HepG2 (cell line): ENCODE data around the gene ASTN2. TPM values are rescaled to one million over a fixed set of nuclear protein-coding genes. Genes with fewer than 3 reads are reported as not detected.

Source experiments
- ATAC-seq: fragments of 200-7000 bp; cut with Tn5 transposase; 3 replicates; pipeline ENCODE4 v1.9.1; 2020; ENCODE audit warnings: mild to moderate bottlenecking, moderate library complexity
- BruUV-seq: library from RNA; stranded (reverse); fragments of 400-500 nt; replicated peaks from 2 replicates; lab custom pipeline; 2021; lab: Mats Ljungman, UMichigan
- CTCF ChIA-PET: fragments of 300-600 bp; formaldehyde crosslinking; extraction: SDS; loops from one replicate; lab custom pipeline; 2021; ENCODE audit warnings: low total read pairs, inconsistent platforms, low intra/inter-chr PET ratio; lab: Yijun Ruan, JAX
- POLR2A ChIA-PET: fragments of 350-600 bp; sonication (Branson Sonifier 250); formaldehyde crosslinking; loops from one replicate; lab custom pipeline; 2020; ENCODE audit warnings: antibody characterized with exemption, inconsistent platforms; lab: Yijun Ruan, JAX
- DNase-seq: peaks from one replicate; pipeline ENCODE4 v3.0.0-alpha.2; 2015; ENCODE audit warnings: low spot score
- FAIRE-seq: peaks from 3 replicates; lab custom pipeline; 2011; peaks lifted over from hg19 to GRCh38; lab: Jason Lieb, UNC
- H2AFZ ChIP-seq: one replicate; pipeline ENCODE4 v1.6.1; 2011; ENCODE audit warnings: low read length, inconsistent platforms
- H3K27ac ChIP-seq: fragments of 300-600 bp; 3 replicates; pipeline ENCODE4 v1.8.0; 2011; ENCODE audit warnings: mixed run types, mild to moderate bottlenecking, mixed read lengths, low read length, inconsistent platforms; ENCODE audit not compliant: insufficient read depth; ENCODE audit errors: extremely low read length
- H3K27me3 ChIP-seq, 2 experiments: fragments of 200-600 bp in 1 of 2; 2 replicates in 1 of 2; 3 replicates in 1 of 2; pipeline versions ENCODE4 v1.6.0 to v1.8.0; 2011; ENCODE audit warnings: low read length in 2 of 2, mild to moderate bottlenecking in 2 of 2, moderate library complexity in 2 of 2, inconsistent platforms in 1 of 2; ENCODE audit not compliant: insufficient read depth in 2 of 2, control insufficient read depth in 1 of 2
- H3K36me3 ChIP-seq, 2 experiments: fragments of 200-600 bp in 1 of 2; replicated peaks in 1 of 2; 2 replicates in 1 of 2; 3 replicates in 1 of 2; pipeline versions ENCODE4 v1.5.1 to v1.8.0; 2011; ENCODE audit warnings: low read length in 2 of 2, inconsistent platforms in 1 of 2; ENCODE audit not compliant: insufficient read depth in 2 of 2, control insufficient read depth in 1 of 2
- H3K4me1 ChIP-seq: 2 replicates; pipeline ENCODE4 v1.5.1; 2012; ENCODE audit warnings: low read length, inconsistent platforms; ENCODE audit not compliant: insufficient read depth
- H3K4me2 ChIP-seq: 2 replicates; pipeline ENCODE4 v1.6.0; 2011; ENCODE audit warnings: low read depth, low read length, inconsistent platforms
- H3K4me3 ChIP-seq, 3 experiments: fragments of 200-600 bp in 1 of 3; sonication (generic), shearing (Covaris generic) in 1 of 3; replicated peaks in 1 of 3; 2 replicates each; pipeline ENCODE4 v1.5.1; 2011 to 2016; ENCODE audit warnings: low read length in 3 of 3, inconsistent platforms in 2 of 3, low read depth in 2 of 3, mild to moderate bottlenecking in 2 of 3, control low read depth in 1 of 3, mixed read lengths in 1 of 3; ENCODE audit not compliant: insufficient read depth in 1 of 3
- H3K79me2 ChIP-seq: one replicate; pipeline ENCODE4 v1.6.1; 2011; ENCODE audit warnings: low read length, inconsistent platforms; ENCODE audit not compliant: insufficient read depth
- H3K9ac ChIP-seq: 2 replicates; pipeline ENCODE4 v1.6.0; 2011; ENCODE audit warnings: mild to moderate bottlenecking, low read depth, low read length, inconsistent platforms; ENCODE audit not compliant: insufficient read depth
- H3K9me3 ChIP-seq: 2 replicates; pipeline ENCODE4 v1.5.1; 2012; ENCODE audit warnings: mild to moderate bottlenecking, low read length
- H4K20me1 ChIP-seq: 2 replicates; pipeline ENCODE4 v1.6.0; 2011; ENCODE audit warnings: inconsistent platforms, mild to moderate bottlenecking, low read length, moderate library complexity; ENCODE audit not compliant: insufficient read depth
- ATF1 ChIP-seq: IDR thresholded peaks from 2 replicates; pipeline ENCODE4 v1.6.1; 2016; ENCODE audit warnings: mild to moderate bottlenecking, control low read depth
- SAFB2 ChIP-seq: sonication (generic); formaldehyde crosslinking; IDR thresholded peaks from 2 replicates; pipeline ENCODE4 v1.5.1; 2020; ENCODE audit warnings: missing genetic modification reagents, low read depth, mild to moderate bottlenecking, borderline replicate concordance
- TGIF2 ChIP-seq: IDR thresholded peaks from 2 replicates; pipeline ENCODE4 v1.6.1; 2016; ENCODE audit warnings: control low read depth, missing compliant biosample characterization
- ZFP1 ChIP-seq: IDR thresholded peaks from 2 replicates; pipeline ENCODE4 v1.6.1; 2016
- ZNF609 ChIP-seq: sonication (generic); formaldehyde crosslinking; IDR thresholded peaks from 2 replicates; pipeline ENCODE4 v1.4.0; 2020; ENCODE audit warnings: mild to moderate bottlenecking, missing genetic modification reagents, borderline replicate concordance
- whole genome bisulfite sequencing: methylation state at CpG from one replicate; pipeline ENCODE4 v1.1.6; 2017; ENCODE audit warnings: low lambda C conversion rate; 5-methylcytosine and 5-hydroxymethylcytosine counted together
- in situ Hi-C: cut with HindIII; loops from 2 replicates; pipeline ENCODE4 v1.10.0; 2017; ENCODE audit warnings: low pct_unique_long_range_greater_than_20kb; ENCODE audit not compliant: extremely low pct_ligation_motif_present
- intact Hi-C: fragments of 100-400 bp; cut with micrococcal nuclease; formaldehyde crosslinking; loops from one replicate; pipeline ENCODE4 v1.10.0; 2022; ENCODE audit not compliant: unreplicated experiment
- polyA plus RNA-seq, 8 experiments: library from polyadenylated mRNA; depleted of rRNA in 3 of 8; stranded (reverse) in 7 of 8; unstranded in 1 of 8; fragments of >200 nt; fragmentation: Illumina TruSeq in 4 of 8; extraction: Trizol in 4 of 8; gene quantifications; 2 replicates each; pipeline versions ENCODE4 v1.2.1 to v1.2.3, GENCODE V29; 2011 to 2016; ENCODE audit warnings: low read depth in 4 of 8, missing spikeins in 1 of 8, mixed read lengths in 1 of 8; ENCODE audit not compliant: insufficient read depth in 1 of 8
- total RNA-seq, 5 experiments: library from RNA; depleted of rRNA; stranded (reverse); fragments of >200 nt; fragmentation: Illumina TruSeq; extraction: Trizol; gene quantifications; 2 replicates each; pipeline ENCODE4 v1.2.3, GENCODE V29; 2016; ENCODE audit warnings: low read depth in 1 of 5
- TF ChIP-seq, protein P1 (sequence below): sonication (generic); formaldehyde crosslinking; IDR thresholded peaks from 2 replicates; pipeline ENCODE4 v1.9.0; 2021; ENCODE audit warnings: missing genetic modification reagents, borderline replicate concordance
- TF ChIP-seq, protein P2 (sequence below): sonication (generic); formaldehyde crosslinking; IDR thresholded peaks from 2 replicates; pipeline ENCODE4 v1.8.1; 2023; ENCODE audit warnings: mild to moderate bottlenecking, missing genetic modification reagents

The ASTN2 gene
- total and polyA plus RNA-seq, 2 of the 13 experiments (the other 11 are each of a cell fraction or from before 2014, with no cell fraction given) = 5.2 to 13.5 TPM

GRCh38 chr9:117028103-117028858 lies 386.6 kb downstream of the ASTN2 start (continued):
- TF ChIP-seq, protein P1, sequence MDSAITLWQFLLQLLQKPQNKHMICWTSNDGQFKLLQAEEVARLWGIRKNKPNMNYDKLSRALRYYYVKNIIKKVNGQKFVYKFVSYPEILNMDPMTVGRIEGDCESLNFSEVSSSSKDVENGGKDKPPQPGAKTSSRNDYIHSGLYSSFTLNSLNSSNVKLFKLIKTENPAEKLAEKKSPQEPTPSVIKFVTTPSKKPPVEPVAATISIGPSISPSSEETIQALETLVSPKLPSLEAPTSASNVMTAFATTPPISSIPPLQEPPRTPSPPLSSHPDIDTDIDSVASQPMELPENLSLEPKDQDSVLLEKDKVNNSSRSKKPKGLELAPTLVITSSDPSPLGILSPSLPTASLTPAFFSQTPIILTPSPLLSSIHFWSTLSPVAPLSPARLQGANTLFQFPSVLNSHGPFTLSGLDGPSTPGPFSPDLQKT = no peak
- TF ChIP-seq, protein P2, sequence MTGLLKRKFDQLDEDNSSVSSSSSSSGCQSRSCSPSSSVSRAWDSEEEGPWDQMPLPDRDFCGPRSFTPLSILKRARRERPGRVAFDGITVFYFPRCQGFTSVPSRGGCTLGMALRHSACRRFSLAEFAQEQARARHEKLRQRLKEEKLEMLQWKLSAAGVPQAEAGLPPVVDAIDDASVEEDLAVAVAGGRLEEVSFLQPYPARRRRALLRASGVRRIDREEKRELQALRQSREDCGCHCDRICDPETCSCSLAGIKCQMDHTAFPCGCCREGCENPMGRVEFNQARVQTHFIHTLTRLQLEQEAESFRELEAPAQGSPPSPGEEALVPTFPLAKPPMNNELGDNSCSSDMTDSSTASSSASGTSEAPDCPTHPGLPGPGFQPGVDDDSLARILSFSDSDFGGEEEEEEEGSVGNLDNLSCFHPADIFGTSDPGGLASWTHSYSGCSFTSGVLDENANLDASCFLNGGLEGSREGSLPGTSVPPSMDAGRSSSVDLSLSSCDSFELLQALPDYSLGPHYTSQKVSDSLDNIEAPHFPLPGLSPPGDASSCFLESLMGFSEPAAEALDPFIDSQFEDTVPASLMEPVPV = no peak

GRCh38 chr9:117021906-117022305 lies 393.0 kb downstream of the ASTN2 start:
- H3K4me2 ChIP-seq = no peak overlapping the region
- in situ Hi-C loops = no loop called here
- no peaks in the 10 kb centered on the region for H3K79me2 ChIP-seq
- H3K9ac ChIP-seq = no peak overlapping the region
- H3K4me3 ChIP-seq = no peak overlapping the region
- H3K4me1 ChIP-seq = no peaks in the 10 kb centered on the region
- TF ChIP-seq SAFB2 (CRISPR knock-in tag) (no peak), ATF1 (CRISPR knock-in tag) (no peak), ZNF609 (CRISPR knock-in tag) (no peak), ZFP1 (CRISPR knock-in tag) (no peak), TGIF2 (no peak)
- no peaks in the 10 kb centered on the region for H3K27me3 ChIP-seq
- ChIA-PET CTCF (no interaction called here), POLR2A (no interaction called here)
- no peaks in the 10 kb centered on the region for H3K9me3 ChIP-seq
- H3K36me3 ChIP-seq = no peaks in the 10 kb centered on the region
- ATAC-seq (no peak), FAIRE-seq (no peak), DNase-seq (no peak)
- 24% methylated on average over 2 of the region's 2 CpGs for WGBS
- no peak overlapping the region for H3K27ac ChIP-seq
- intact Hi-C loops = no loop called here
- H4K20me1 ChIP-seq = no peaks in the 10 kb centered on the region
- H2AFZ ChIP-seq = no peak overlapping the region
- BruUV-seq = no TSS peak
